ENCODE results near the gene PLEKHA1.

Gene PLEKHA1

GRCh38 chr10:122374237-122374858, at the start of gene PLEKHA1:
Gene PLEKHA1, plus strand, starts transcription at chr10:122374708. Its CDS starts 18,493 bp downstream, at chr10:122393201.
- in situ Hi-C loops (cut with MboI; ENCODE audit: low sequenced_read_pairs), result no loop called here

DNA sequence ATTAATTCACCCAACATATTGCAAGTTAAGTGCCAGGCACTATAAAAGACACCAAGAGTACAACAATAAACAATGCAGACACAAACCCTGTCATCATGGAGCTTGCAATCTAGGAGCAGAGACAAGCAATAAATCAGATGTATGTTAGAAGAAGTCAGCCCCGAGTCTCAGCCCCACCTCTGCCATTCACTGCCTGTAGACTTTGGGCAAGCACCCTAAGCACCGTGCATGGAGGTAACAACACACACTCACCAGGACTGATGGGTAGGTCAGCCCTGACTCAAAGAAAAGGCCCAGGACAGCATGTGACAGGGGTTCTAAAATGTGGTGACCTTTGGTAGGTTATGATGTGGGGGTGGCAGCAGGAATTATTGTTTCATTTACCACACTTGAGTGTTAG, 49.3 kb upstream of the PLEKHA1 start:
- in situ Hi-C loops (cut with MboI; ENCODE audit: low sequenced_read_pairs), result no loop called here

GRCh38 chr10:122326385-122326784, 48.1 kb upstream of the PLEKHA1 start:
- in situ Hi-C loops (cut with MboI; ENCODE audit: low sequenced_read_pairs), result no loop called here

DNA sequence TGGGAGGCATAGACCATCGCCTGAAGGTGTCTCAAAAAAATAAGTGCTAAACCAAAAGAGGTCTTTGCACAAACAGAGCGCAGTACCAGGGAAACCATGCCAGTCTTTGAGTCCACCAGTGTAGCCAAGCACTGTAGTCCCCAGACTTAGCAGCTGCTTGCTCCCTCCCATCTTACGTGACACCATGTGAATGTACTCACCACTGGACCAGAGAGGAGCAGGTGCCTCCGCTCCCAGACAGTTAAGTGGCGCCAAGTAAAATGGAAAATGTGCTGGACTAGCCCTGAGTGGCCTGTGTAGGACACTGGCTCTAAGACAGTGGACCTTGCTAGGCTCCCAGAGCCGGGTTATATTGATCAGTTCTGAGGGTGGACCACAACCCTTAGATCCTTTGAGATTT, 47.7 kb upstream of the PLEKHA1 start:
- in situ Hi-C loops (cut with MboI; ENCODE audit: low sequenced_read_pairs), result no loop called here

- in situ Hi-C loops (cut with MboI; ENCODE audit: low sequenced_read_pairs), result no loop called here
Observed at GRCh38 chr10:122327237-122328206, 47.0 kb upstream of the PLEKHA1 start.

- in situ Hi-C loops (cut with MboI; ENCODE audit: low sequenced_read_pairs), result no loop called here
Observed at GRCh38 chr10:122328676-122329075, 45.8 kb upstream of the PLEKHA1 start.

GRCh38 chr10:122329416-122329815, 45.1 kb upstream of the PLEKHA1 start:
- in situ Hi-C loops (cut with MboI; ENCODE audit: low sequenced_read_pairs), result no loop called here

DNA sequence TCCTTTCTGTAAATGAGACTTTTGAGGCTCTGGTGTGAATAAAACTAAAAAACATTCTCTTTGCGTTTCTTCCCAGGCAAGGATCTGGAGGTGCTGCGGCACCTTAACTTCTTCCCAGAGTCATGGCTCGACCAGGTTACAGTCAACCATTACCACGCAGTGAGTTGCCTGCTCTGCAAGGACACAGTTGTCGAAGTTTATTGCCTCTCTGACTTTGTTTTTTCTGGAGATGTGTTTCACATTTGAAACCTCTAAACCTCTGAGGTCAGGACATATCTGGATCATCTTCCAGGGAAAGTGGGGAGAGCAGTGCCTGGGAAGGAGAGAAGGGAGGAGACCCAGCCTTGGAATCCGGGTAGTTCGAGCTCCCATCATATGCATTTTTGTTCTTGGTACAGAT, 43.4 kb upstream of the PLEKHA1 start:
- in situ Hi-C loops (cut with MboI; ENCODE audit: low sequenced_read_pairs), result no loop called here

- in situ Hi-C loops (cut with MboI; ENCODE audit: low sequenced_read_pairs), result no loop called here
Observed at GRCh38 chr10:122331615-122332446, 42.7 kb upstream of the PLEKHA1 start.

- in situ Hi-C loops (cut with MboI; ENCODE audit: low sequenced_read_pairs), result no loop called here
Observed at GRCh38 chr10:122333037-122333436, 41.5 kb upstream of the PLEKHA1 start.

- in situ Hi-C loops (cut with MboI; ENCODE audit: low sequenced_read_pairs), result no loop called here
Observed at GRCh38 chr10:122336332-122336731, 38.2 kb upstream of the PLEKHA1 start.

GRCh38 chr10:122336961-122337360, 37.5 kb upstream of the PLEKHA1 start:
- in situ Hi-C loops (cut with MboI; ENCODE audit: low sequenced_read_pairs), result no loop called here

DNA sequence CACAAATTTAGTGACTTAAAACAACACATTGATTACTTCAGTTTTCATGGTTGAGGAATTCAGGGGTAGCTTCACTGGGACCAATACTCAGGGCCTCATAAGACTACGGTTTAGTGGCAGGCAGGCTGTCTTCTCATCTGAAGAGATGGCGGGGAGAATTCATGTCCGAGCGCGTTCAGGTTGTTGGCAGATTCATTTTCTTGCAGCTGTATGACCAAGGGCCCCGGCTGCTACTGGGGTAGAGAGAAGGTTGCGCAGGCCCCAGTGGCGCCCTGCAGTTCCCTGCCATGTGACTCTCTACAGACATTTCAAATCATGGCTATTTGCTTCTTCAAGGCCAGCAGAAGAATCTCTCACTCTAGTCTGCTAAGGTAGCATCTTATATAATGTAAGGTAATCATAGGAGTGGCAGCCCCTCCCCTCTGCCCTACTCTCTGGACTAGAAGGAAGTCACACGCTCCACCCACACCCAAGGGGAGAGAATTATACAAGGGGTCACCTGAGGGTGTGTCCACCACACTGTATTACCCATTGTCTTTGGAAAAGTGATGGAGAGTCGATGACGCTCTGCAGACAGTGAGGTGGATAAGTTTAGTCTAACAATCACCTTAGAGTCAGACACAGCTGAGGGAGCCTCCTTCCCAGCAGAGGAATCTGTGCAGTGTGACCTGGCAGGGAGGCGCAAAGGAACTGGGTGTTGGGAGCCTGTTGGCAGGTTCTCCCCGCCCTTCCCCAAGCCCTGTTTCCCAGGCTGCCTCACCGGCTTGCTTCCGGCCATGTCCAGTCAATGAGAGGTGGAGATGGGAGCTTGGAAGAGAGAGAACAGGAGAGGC, 35.7 kb upstream of the PLEKHA1 start:
- in situ Hi-C loops (cut with MboI; ENCODE audit: low sequenced_read_pairs), result no loop called here

DNA sequence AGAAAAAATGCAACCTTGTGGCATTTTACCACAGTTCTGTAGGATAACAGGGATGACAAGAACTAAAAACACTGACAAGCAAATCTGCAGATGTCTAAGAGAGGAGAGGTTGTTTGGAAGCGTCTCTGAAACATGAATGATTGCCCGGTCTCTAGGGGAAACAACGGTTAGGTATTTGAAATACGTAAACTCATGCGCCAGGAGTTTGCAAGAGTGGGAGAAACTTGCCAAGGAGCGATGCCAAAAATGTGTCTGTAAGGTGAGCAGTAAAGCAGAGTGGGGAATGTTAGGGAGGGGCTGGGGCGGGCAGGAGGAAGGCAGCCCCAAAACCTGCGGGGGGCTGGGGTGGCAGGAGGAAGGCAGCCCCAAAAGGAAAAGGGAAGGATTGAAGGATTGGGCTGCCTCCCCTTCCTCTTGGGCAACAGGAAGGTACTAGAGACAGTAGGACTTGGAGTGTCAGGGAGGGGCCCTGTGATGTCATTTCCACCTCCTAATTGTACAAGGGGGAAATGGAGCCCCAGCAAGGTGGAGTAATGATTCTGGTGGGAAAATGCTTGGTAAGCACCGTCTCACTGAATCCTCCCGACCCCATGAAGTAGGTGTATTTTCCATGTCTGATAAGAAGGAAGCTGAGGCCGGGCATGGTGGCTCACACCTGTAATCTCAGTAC, 33.2 kb upstream of the PLEKHA1 start:
- in situ Hi-C loops (cut with MboI; ENCODE audit: low sequenced_read_pairs), result no loop called here

DNA sequence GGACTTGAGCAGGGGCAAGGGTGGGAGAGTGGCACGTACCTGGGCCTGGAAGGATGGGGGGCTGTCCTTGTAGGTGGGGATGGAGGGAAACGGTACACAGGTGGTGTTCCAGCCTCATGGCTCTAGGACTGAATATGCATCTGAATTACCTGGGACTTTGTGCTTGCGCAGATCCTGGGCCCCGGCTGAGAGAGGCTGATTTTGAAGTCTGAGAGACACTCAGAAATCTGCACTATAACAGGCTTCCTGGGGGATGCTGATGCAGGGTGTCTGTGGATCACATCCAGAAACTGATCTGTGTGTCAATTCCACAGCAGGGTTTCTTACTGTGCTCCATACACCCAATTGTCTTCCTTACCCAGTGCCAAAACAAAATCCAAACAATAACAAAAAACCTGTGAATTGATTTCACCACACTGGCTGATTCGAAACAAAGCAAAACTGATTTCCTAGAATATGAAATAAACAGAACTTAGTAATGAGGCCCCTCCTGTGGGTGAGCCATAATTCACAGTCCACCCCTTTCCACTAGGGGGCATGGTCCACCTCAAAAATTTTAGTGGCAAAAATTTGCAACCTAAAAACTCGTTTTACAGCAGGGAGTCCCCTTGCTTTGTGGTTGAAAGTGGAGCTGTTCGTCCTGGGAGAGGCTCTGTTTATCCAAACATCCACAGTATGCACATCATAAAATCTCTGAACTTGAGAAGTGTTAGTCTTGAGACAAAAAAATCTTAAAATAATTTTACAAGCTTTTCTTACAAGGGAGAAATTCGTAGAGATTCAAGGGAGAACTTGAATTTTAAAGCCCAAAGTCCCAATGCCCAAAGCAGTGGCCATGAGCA, 32.0 kb upstream of the PLEKHA1 start:
- in situ Hi-C loops (cut with MboI; ENCODE audit: low sequenced_read_pairs), result no loop called here

DNA sequence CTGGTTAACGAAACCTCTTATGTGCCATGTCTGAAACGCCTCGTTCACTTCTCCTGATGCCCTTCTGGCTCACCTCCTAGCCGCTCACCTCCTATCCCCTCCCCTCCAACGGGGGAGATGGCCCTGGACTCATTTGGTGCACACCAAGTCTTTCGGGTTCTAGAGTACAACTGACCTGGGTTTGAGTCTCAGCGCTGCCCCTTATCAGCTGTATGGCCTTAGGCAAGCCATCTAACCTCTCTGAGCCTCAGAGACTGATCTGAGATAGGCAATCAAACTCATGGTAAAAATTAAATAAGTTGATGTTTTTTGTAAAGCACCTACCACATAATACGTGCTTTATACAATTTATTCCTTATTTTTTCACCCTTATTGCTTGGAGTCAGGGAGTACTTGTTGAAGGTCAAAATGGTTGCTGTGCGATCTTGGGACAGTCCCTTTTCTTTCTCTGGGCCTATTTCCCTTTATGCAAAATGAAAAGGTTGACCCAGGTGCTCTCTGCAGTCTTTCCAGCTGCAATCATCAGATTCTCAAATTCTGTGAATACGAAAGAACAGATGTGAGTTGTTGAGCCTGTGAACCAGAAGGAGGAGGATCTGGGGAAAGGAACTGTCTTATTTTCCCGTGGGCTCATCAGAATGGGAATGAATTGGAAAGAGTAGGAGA, 31.2 kb upstream of the PLEKHA1 start:
- in situ Hi-C loops (cut with MboI; ENCODE audit: low sequenced_read_pairs), result no loop called here

DNA sequence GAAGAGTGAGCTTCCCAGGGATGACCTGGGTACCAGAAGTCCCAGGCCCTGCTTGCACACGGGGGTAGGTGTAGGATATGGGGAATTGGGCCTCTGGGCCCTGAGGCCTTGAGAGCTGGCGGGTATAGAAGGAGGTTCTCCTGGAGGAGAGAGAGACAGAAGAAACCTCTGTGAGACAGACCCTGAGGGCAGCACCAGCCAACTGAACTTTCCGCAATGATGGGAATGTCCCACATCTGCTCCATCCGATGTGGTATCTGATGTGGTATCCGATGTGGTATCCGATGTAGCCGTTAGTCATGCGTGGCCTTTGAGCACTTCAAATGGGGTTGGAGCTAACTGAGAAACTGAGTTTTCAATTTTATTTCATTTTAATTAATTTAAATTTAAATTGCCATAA, 30.6 kb upstream of the PLEKHA1 start:
- in situ Hi-C loops (cut with MboI; ENCODE audit: low sequenced_read_pairs), result no loop called here

DNA sequence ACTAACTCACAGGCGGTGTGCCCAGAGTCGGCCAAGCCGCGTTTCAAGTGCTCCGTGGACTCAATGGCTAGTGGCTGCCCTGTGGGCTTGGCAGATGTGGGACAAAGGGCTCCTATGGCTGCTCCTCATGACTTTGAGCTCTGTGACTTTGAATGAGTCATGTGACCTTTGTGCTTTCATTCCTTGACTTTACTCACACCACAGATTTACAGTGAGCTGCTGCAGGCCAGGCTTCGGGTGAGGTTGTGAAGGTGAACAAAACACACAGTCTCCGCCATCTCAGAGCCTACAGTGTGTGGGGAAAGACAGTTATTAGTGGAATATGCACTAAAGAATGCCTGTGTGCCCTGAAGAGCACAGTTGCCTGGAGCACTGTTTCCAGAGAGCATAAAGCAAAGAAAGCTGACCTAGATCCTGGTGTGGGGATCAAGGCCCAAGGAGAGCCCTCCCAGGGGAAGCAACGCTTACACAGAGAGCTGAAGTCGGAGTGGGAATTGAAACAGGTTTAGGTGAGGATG, 29.7 kb upstream of the PLEKHA1 start:
- in situ Hi-C loops (cut with MboI; ENCODE audit: low sequenced_read_pairs), result no loop called here

Data from hTERT RPE-1 (cell line).